GM23338 (cell line): Measurements from ENCODE around the gene DARS2. TPM values are rescaled to one million over a fixed set of nuclear protein-coding genes. Genes with fewer than 3 reads are reported as not detected.

Experiments
- ATAC-seq: fragments of 200-7000 bp; cut with Tn5 transposase; 3 replicates; pipeline ENCODE4 v1.9.1; 2020
- DNase-seq: peaks from one replicate; pipeline ENCODE4 v3.0.0-alpha.2; 2015; ENCODE audit warnings: low spot score
- H2AFZ ChIP-seq: fragments of 200-600 bp; sonication (generic); 2 replicates; pipeline ENCODE4 v1.8.0; 2016; ENCODE audit warnings: antibody characterized with exemption, mild to moderate bottlenecking, moderate library complexity
- H3F3A ChIP-seq: fragments of 200-600 bp; sonication (generic); replicated peaks from 2 replicates; pipeline ENCODE4 v1.8.0; 2017; ENCODE audit warnings: antibody characterized with exemption, mixed run types, low read depth
- H3K27ac ChIP-seq: fragments of 200-600 bp; sonication (generic); 2 replicates; pipeline ENCODE4 v1.6.1; 2016; ENCODE audit warnings: low read depth
- H3K27me3 ChIP-seq: fragments of 200-600 bp; sonication (generic); 2 replicates; pipeline ENCODE4 v1.8.0; 2016; ENCODE audit warnings: mild to moderate bottlenecking, mixed run types, moderate library complexity; ENCODE audit not compliant: insufficient read depth
- H3K36me3 ChIP-seq: fragments of 200-600 bp; sonication (generic); 2 replicates; pipeline ENCODE4 v1.8.0; 2016; ENCODE audit warnings: mild to moderate bottlenecking; ENCODE audit not compliant: insufficient read depth
- H3K4me1 ChIP-seq: fragments of 200-600 bp; sonication (generic); 2 replicates; pipeline ENCODE4 v1.8.0; 2016; ENCODE audit warnings: mild to moderate bottlenecking, moderate library complexity; ENCODE audit not compliant: insufficient read depth
- H3K4me2 ChIP-seq: fragments of 200-600 bp; sonication (generic); 2 replicates; pipeline ENCODE4 v1.7.1; 2017; ENCODE audit warnings: mixed run types
- H3K4me3 ChIP-seq: fragments of 200-600 bp; sonication (generic); 2 replicates; pipeline ENCODE4 v1.6.1; 2016; ENCODE audit warnings: mixed run types
- H3K79me2 ChIP-seq: fragments of 200-600 bp; sonication (generic); replicated peaks from 2 replicates; pipeline ENCODE4 v1.8.0; 2017; ENCODE audit warnings: mild to moderate bottlenecking; ENCODE audit not compliant: insufficient read depth
- H3K9me2 ChIP-seq: fragments of 200-600 bp; sonication (generic); 2 replicates; pipeline ENCODE4 v1.8.0; 2017; ENCODE audit not compliant: insufficient read depth
- H4K20me1 ChIP-seq: fragments of 200-600 bp; sonication (generic); replicated peaks from 2 replicates; pipeline ENCODE4 v1.8.0; 2017; ENCODE audit warnings: mild to moderate bottlenecking; ENCODE audit not compliant: insufficient read depth
- H3K27ac Mint-ChIP-seq: 2 replicates; pipeline ENCODE4 v1.8.0; 2020; ENCODE audit warnings: inconsistent platforms, mild to moderate bottlenecking, moderate library complexity, mixed read lengths
- H3K27me3 Mint-ChIP-seq: 3 replicates; pipeline ENCODE4 v1.8.0; 2022; ENCODE audit warnings: low read depth, mild to moderate bottlenecking, moderate library complexity, mixed read lengths, inconsistent platforms; ENCODE audit not compliant: insufficient read depth, poor library complexity
- H3K36me3 Mint-ChIP-seq: 3 replicates; pipeline ENCODE4 v1.8.0; 2021; ENCODE audit warnings: low read depth, mild to moderate bottlenecking, inconsistent platforms, moderate library complexity, mixed read lengths
- H3K4me1 Mint-ChIP-seq: 3 replicates; pipeline ENCODE4 v1.8.0; 2020; ENCODE audit warnings: mild to moderate bottlenecking, inconsistent platforms, mixed read lengths
- H3K4me3 Mint-ChIP-seq: 3 replicates; pipeline ENCODE4 v1.8.0; 2021; ENCODE audit warnings: moderate library complexity, mild to moderate bottlenecking, inconsistent platforms, mixed read lengths
- H3K9me3 Mint-ChIP-seq: 3 replicates; pipeline ENCODE4 v1.8.0; 2020; ENCODE audit warnings: moderate library complexity, mild to moderate bottlenecking, inconsistent platforms, mixed read lengths
- CREB1 ChIP-seq: fragments of 250-450 bp; sonication (Bioruptor Pico); IDR thresholded peaks from 2 replicates; pipeline ENCODE4 v1.5.0; 2020; ENCODE audit warnings: low read depth, mild to moderate bottlenecking, moderate library complexity
- POLR2AphosphoS5 ChIP-seq: IDR thresholded peaks from 2 replicates; pipeline ENCODE4 v1.6.1; 2016; ENCODE audit warnings: antibody characterized with exemption, low read depth
- STAT1 ChIP-seq: IDR thresholded peaks from one replicate; pipeline ENCODE4 v1.6.1; 2016; ENCODE audit warnings: antibody characterized with exemption; ENCODE audit not compliant: unreplicated experiment
- ZNF114 ChIP-seq: fragments of 250-450 bp; sonication (Bioruptor Pico); IDR thresholded peaks from 2 replicates; pipeline ENCODE4 v1.5.0; 2020; ENCODE audit warnings: mild to moderate bottlenecking, moderate library complexity
- polyA plus RNA-seq: library from polyadenylated mRNA; unstranded; fragments of >200 nt; fragmentation: Nextera tagmentation; extraction: Ambion mirVana; gene quantifications from 2 replicates; pipeline ENCODE4 v1.2.1, GENCODE V29; 2016
- total RNA-seq: library from RNA; depleted of rRNA; stranded (reverse); fragments of >200 nt; shearing (Covaris generic); gene quantifications from 2 replicates; pipeline ENCODE4 v1.2.3, GENCODE V29; 2014
- TF ChIP-seq, protein P1 (sequence below): IDR thresholded peaks from one replicate; pipeline ENCODE4 v1.6.1; 2018; ENCODE audit warnings: antibody characterized with exemption; ENCODE audit not compliant: unreplicated experiment
- TF ChIP-seq, protein P2 (sequence below): fragments of 250-450 bp; sonication (Bioruptor Pico); IDR thresholded peaks from 2 replicates; pipeline ENCODE4 v1.5.0; 2020; ENCODE audit warnings: mild to moderate bottlenecking, moderate library complexity
- TF ChIP-seq, protein P3 (sequence below), 2 experiments: fragments of 200-600 bp in 1 of 2; sonication (generic) in 1 of 2; conservative IDR thresholded peaks; 2 replicates each; pipeline versions ENCODE4 v1.5.1 to v1.6.1; 2016 to 2017; ENCODE audit warnings: antibody characterized with exemption in 2 of 2, low read depth in 2 of 2, mild to moderate bottlenecking in 2 of 2, moderate library complexity in 1 of 2

Gene DARS2
- total and polyA plus RNA-seq, 2 experiments from 2014 or later = 18.1 to 41.1 TPM

DNA sequence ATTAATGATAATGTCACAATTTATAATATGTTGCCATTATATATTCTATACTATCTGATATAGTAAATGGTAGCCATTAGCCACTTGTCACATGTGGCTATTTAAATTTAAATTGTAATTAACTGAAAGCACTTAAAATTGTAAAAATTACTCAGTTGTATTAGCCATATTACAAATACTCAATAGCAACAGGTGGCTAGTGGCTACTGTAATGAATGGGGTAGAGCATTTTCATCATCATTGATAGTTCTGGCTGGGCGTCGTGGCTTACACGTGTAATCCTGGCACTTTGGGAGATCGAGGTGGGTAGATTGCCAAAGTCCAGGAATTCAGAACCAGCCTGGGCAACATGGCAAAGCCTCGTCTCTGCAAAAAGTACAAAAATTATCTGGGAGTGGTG lies 60.2 kb downstream of the DARS2 start (continued):
- TF ChIP-seq, protein P1, sequence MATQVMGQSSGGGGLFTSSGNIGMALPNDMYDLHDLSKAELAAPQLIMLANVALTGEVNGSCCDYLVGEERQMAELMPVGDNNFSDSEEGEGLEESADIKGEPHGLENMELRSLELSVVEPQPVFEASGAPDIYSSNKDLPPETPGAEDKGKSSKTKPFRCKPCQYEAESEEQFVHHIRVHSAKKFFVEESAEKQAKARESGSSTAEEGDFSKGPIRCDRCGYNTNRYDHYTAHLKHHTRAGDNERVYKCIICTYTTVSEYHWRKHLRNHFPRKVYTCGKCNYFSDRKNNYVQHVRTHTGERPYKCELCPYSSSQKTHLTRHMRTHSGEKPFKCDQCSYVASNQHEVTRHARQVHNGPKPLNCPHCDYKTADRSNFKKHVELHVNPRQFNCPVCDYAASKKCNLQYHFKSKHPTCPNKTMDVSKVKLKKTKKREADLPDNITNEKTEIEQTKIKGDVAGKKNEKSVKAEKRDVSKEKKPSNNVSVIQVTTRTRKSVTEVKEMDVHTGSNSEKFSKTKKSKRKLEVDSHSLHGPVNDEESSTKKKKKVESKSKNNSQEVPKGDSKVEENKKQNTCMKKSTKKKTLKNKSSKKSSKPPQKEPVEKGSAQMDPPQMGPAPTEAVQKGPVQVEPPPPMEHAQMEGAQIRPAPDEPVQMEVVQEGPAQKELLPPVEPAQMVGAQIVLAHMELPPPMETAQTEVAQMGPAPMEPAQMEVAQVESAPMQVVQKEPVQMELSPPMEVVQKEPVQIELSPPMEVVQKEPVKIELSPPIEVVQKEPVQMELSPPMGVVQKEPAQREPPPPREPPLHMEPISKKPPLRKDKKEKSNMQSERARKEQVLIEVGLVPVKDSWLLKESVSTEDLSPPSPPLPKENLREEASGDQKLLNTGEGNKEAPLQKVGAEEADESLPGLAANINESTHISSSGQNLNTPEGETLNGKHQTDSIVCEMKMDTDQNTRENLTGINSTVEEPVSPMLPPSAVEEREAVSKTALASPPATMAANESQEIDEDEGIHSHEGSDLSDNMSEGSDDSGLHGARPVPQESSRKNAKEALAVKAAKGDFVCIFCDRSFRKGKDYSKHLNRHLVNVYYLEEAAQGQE = no peak

DNA sequence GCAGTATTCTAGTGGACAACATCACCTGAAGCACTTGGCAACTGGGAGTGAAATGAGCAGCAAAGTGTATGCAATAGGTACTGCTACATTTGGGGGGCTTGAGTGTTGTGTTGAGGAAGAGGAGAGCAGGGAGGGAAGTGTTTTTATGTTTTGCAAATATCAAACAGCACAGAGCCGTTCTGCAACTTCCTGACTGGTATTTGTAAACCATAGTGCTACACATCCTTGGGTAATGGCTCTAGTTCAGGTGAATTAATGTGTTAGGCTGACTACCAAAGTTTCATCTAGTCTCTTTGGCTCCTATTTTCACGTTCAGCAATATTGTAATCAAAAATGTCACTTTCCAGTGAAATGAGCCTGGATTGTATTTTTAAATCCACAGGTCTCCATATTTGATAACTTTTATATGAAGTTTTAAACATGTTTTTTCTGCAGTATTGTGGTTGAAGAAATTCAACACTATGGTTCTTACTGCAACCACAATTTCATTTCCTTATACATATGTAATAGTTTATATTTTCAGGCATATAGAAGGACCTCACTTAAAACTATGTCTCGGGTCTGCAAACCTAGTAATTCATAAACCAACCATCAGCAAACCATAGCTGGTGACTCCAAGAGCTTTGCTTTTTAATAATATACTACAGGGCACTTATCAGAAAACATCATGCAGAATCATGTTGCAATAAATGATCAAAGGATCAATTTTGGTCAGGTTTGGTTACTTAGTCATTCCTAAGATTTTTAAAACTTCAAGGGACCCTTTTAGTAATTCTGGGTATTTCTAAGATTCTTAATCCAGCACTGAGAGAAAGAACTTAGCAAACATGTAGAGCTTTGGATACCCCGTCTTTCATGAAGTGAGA lies 62.5 kb downstream of the DARS2 start:
- no peak for TF ChIP-seq POLR2AphosphoS5
- TF ChIP-seq, protein P2, sequence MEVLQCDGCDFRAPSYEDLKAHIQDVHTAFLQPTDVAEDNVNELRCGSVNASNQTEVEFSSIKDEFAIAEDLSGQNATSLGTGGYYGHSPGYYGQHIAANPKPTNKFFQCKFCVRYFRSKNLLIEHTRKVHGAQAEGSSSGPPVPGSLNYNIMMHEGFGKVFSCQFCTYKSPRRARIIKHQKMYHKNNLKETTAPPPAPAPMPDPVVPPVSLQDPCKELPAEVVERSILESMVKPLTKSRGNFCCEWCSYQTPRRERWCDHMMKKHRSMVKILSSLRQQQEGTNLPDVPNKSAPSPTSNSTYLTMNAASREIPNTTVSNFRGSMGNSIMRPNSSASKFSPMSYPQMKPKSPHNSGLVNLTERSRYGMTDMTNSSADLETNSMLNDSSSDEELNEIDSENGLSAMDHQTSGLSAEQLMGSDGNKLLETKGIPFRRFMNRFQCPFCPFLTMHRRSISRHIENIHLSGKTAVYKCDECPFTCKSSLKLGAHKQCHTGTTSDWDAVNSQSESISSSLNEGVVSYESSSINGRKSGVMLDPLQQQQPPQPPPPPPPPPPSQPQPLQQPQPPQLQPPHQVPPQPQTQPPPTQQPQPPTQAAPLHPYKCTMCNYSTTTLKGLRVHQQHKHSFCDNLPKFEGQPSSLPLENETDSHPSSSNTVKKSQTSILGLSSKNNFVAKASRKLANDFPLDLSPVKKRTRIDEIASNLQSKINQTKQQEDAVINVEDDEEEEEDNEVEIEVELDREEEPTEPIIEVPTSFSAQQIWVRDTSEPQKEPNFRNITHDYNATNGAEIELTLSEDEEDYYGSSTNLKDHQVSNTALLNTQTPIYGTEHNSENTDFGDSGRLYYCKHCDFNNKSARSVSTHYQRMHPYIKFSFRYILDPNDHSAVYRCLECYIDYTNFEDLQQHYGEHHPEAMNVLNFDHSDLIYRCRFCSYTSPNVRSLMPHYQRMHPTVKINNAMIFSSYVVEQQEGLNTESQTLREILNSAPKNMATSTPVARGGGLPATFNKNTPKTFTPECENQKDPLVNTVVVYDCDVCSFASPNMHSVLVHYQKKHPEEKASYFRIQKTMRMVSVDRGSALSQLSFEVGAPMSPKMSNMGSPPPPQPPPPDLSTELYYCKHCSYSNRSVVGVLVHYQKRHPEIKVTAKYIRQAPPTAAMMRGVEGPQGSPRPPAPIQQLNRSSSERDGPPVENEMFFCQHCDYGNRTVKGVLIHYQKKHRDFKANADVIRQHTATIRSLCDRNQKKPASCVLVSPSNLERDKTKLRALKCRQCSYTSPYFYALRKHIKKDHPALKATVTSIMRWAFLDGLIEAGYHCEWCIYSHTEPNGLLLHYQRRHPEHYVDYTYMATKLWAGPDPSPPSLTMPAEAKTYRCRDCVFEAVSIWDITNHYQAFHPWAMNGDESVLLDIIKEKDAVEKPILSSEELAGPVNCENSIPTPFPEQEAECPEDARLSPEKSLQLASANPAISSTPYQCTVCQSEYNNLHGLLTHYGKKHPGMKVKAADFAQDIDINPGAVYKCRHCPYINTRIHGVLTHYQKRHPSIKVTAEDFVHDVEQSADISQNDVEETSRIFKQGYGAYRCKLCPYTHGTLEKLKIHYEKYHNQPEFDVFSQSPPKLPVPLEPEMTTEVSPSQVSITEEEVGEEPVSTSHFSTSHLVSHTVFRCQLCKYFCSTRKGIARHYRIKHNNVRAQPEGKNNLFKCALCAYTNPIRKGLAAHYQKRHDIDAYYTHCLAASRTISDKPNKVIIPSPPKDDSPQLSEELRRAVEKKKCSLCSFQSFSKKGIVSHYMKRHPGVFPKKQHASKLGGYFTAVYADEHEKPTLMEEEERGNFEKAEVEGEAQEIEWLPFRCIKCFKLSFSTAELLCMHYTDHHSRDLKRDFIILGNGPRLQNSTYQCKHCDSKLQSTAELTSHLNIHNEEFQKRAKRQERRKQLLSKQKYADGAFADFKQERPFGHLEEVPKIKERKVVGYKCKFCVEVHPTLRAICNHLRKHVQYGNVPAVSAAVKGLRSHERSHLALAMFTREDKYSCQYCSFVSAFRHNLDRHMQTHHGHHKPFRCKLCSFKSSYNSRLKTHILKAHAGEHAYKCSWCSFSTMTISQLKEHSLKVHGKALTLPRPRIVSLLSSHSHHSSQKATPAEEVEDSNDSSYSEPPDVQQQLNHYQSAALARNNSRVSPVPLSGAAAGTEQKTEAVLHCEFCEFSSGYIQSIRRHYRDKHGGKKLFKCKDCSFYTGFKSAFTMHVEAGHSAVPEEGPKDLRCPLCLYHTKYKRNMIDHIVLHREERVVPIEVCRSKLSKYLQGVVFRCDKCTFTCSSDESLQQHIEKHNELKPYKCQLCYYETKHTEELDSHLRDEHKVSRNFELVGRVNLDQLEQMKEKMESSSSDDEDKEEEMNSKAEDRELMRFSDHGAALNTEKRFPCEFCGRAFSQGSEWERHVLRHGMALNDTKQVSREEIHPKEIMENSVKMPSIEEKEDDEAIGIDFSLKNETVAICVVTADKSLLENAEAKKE (CRISPR knock-in tag) = no peak
- no peak for TF ChIP-seq CREB1 (CRISPR knock-in tag)
- TF ChIP-seq STAT1 = no peak
- TF ChIP-seq ZNF114 (CRISPR knock-in tag) = no peak
- TF ChIP-seq, protein P3, sequence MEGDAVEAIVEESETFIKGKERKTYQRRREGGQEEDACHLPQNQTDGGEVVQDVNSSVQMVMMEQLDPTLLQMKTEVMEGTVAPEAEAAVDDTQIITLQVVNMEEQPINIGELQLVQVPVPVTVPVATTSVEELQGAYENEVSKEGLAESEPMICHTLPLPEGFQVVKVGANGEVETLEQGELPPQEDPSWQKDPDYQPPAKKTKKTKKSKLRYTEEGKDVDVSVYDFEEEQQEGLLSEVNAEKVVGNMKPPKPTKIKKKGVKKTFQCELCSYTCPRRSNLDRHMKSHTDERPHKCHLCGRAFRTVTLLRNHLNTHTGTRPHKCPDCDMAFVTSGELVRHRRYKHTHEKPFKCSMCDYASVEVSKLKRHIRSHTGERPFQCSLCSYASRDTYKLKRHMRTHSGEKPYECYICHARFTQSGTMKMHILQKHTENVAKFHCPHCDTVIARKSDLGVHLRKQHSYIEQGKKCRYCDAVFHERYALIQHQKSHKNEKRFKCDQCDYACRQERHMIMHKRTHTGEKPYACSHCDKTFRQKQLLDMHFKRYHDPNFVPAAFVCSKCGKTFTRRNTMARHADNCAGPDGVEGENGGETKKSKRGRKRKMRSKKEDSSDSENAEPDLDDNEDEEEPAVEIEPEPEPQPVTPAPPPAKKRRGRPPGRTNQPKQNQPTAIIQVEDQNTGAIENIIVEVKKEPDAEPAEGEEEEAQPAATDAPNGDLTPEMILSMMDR (conservative IDR thresholded peaks at IDR 0.05; ENCODE audit: low read depth in 2 of 2) = no peak
- H3K27ac ChIP-seq = 0 out of 2 replicates have a peak overlapping the region, but pooled peaks have one; percentile 80
- no peaks in the 10 kb centered on the region for H3K36me3 ChIP-seq
- H3K27ac Mint-ChIP-seq = peak overlapping the region; percentile 21
- peaks cover 52% of the 10 kb centered on the region for H3K4me1 Mint-ChIP-seq
- H3K4me3 ChIP-seq = no peak overlapping the region
- H3K36me3 Mint-ChIP-seq = peaks cover 18% of the 10 kb centered on the region
- no peaks in the 10 kb centered on the region for H3F3A ChIP-seq
- H3K9me3 Mint-ChIP-seq = no peaks in the 10 kb centered on the region
- H3K27me3 Mint-ChIP-seq = peaks cover 2% of the 10 kb centered on the region
- DNase-seq (no peak), ATAC-seq (no peak)
- H4K20me1 ChIP-seq = no peaks in the 10 kb centered on the region
- H2AFZ ChIP-seq = no peak overlapping the region
- H3K4me3 Mint-ChIP-seq = no peak overlapping the region
- peaks cover 43% of the 10 kb centered on the region for H3K4me1 ChIP-seq
- H3K9me2 ChIP-seq = no peaks in the 10 kb centered on the region
- H3K4me2 ChIP-seq = peak overlapping the region; percentile 57; the same call in 1 of the 2 replicates
- no peaks in the 10 kb centered on the region for H3K27me3 ChIP-seq
- peaks cover 22% of the 10 kb centered on the region for H3K79me2 ChIP-seq
